ENCODE results near the gene PRICKLE2. TPM values are rescaled to one million over a fixed set of nuclear protein-coding genes. Genes with fewer than 3 reads are reported as not detected.

The PRICKLE2 gene
- total and polyA plus RNA-seq, 2 donors (not counting 3 experiments of a cell fraction or from before 2014, with no cell fraction given), result 3.0 to 7.1 TPM

DNA sequence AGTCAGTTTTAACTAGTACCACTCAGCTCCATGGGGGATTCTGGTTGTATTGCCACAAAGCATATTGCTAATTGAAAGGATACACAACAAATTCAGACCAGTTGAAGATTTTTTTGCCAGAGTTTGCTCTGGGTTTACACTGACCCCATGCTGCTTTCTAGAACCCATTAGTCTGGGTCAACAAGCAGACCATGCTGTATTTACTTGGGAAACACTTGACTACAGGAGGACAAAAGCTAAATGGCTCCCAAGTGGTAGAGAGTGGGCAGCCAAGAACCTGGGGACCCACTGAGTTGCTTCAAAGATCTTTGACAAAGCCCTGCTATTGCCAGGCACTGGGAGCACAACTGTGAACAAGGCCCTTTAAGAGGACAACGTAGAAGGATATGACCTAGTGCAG lies 115.2 kb downstream of the PRICKLE2 start:
- dilution Hi-C loops (cut with MboI; ENCODE audit: extremely low pct_ligation_motif_present, low sequenced_read_pairs), result no loop called here
- Histone ChIP-seq H2AFZ (ENCODE audit: low read depth, low read length) (no peak overlapping the region), H3K4me3 (replicated peaks in 1 of 3; ENCODE audit: insufficient read depth in 1 of 3, low read depth in 1 of 3, low read length in 3 of 3) (no peak overlapping the region), H3K4me1 (ENCODE audit: control insufficient read depth, extremely low read depth, insufficient read depth, low read length) (no peaks in the 10 kb centered on the region), H3K9me1 (replicated peaks; ENCODE audit: control insufficient read depth, extremely low read depth, insufficient read depth, low read length) (no peaks in the 10 kb centered on the region), H3K36me3 (ENCODE audit: control insufficient read depth in 2 of 2, extremely low read depth in 1 of 2, insufficient read depth in 2 of 2, low read length in 2 of 2) (no peaks in the 10 kb centered on the region), H3K9ac (replicated peaks; ENCODE audit: extremely low read depth, insufficient read depth, low read length) (no peak overlapping the region), H3K4me2 (ENCODE audit: insufficient read depth, low read length) (no peak overlapping the region), H3K79me2 (ENCODE audit: control insufficient read depth, insufficient read depth, low read length) (no peaks in the 10 kb centered on the region), H3K27me3 (ENCODE audit: control insufficient read depth in 2 of 2, insufficient read depth in 2 of 2, low read length in 2 of 2) (no peaks in the 10 kb centered on the region), H4K20me1 (replicated peaks; ENCODE audit: control insufficient read depth, extremely low read depth, insufficient read depth, low read length) (no peaks in the 10 kb centered on the region), H3K27ac (ENCODE audit: insufficient read depth, low read depth, low read length) (no peak overlapping the region), H3K9me3 (replicated peaks; ENCODE audit: control insufficient read depth, insufficient read depth, low read length) (no peaks in the 10 kb centered on the region)
- BruUV-seq (replicated peaks), result no TSS peak
- POLR2A ChIA-PET, result no interaction called here
- intact Hi-C loops (cut with micrococcal nuclease), result no loop called here
- TF ChIP-seq EZH2 (IDR thresholded peaks at IDR 0.05; ENCODE audit: borderline replicate concordance, low read depth, low read length, severe bottlenecking) (no peak), POLR2AphosphoS5 (IDR thresholded peaks at IDR 0.05; ENCODE audit: insufficient read depth, low read depth, low read length) (no peak), GATA2 (IDR thresholded peaks at IDR 0.05; ENCODE audit: insufficient read depth, insufficient read length, low read depth, low read length) (no peak), POLR2A (IDR thresholded peaks at IDR 0.05; ENCODE audit: low read depth, low read length) (no peak), MYC (IDR thresholded peaks at IDR 0.05; ENCODE audit: low read depth, low read length) (no peak), FOS (IDR thresholded peaks at IDR 0.05; ENCODE audit: borderline replicate concordance, insufficient read depth, low read length) (no peak), JUN (IDR thresholded peaks at IDR 0.05; ENCODE audit: borderline replicate concordance, insufficient read depth, insufficient read length, low read depth) (no peak)
- TF ChIP-seq, protein P1, sequence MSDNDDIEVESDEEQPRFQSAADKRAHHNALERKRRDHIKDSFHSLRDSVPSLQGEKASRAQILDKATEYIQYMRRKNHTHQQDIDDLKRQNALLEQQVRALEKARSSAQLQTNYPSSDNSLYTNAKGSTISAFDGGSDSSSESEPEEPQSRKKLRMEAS (IDR thresholded peaks at IDR 0.05; ENCODE audit: insufficient read depth, insufficient read length), result no peak
- TF ChIP-seq, protein P2, sequence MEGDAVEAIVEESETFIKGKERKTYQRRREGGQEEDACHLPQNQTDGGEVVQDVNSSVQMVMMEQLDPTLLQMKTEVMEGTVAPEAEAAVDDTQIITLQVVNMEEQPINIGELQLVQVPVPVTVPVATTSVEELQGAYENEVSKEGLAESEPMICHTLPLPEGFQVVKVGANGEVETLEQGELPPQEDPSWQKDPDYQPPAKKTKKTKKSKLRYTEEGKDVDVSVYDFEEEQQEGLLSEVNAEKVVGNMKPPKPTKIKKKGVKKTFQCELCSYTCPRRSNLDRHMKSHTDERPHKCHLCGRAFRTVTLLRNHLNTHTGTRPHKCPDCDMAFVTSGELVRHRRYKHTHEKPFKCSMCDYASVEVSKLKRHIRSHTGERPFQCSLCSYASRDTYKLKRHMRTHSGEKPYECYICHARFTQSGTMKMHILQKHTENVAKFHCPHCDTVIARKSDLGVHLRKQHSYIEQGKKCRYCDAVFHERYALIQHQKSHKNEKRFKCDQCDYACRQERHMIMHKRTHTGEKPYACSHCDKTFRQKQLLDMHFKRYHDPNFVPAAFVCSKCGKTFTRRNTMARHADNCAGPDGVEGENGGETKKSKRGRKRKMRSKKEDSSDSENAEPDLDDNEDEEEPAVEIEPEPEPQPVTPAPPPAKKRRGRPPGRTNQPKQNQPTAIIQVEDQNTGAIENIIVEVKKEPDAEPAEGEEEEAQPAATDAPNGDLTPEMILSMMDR (IDR thresholded peaks at IDR 0.05; ENCODE audit: extremely low read depth in 1 of 2, insufficient read depth in 1 of 2, low read depth in 1 of 2, low read length in 2 of 2), result no peak
- CTCF ChIA-PET, result no interaction called here
- no peak for FAIRE-seq
- no peak for DNase-seq (ENCODE audit: low read depth, low spot score)
